K562 (cell line): ENCODE results near the gene ITPR2. TPM values are rescaled to one million over a fixed set of nuclear protein-coding genes. Genes with fewer than 3 reads are reported as not detected.
"Not testable (repeated sequence)": the region's sequence is repeated elsewhere in the genome, so short reads cannot be mapped to it uniquely, and the experiment has no call there.

Experiments
- ATAC-seq: fragments of 200-7000 bp; cut with Tn5 transposase; 3 replicates; pipeline ENCODE4 v1.9.1; 2020; ENCODE audit warnings: moderate library complexity
- BruUV-seq: library from RNA; stranded (reverse); fragments of 400-500 nt; replicated peaks from 2 replicates; lab custom pipeline; 2021; lab: Mats Ljungman, UMichigan
- CTCF ChIA-PET: fragments of 300-600 bp; formaldehyde crosslinking; extraction: SDS; loops from one replicate; lab custom pipeline; 2021; ENCODE audit warnings: low intra/inter-chr PET ratio; lab: Yijun Ruan, JAX
- POLR2A ChIA-PET: fragments of 300-600, 350-650 bp; sonication (Branson Sonifier 250); formaldehyde crosslinking; extraction: SDS; loops from one replicate; lab custom pipeline; 2021; ENCODE audit warnings: antibody characterized with exemption, inconsistent platforms; lab: Yijun Ruan, JAX
- DNase-seq, 4 experiments: peaks; one replicate each; pipeline versions ENCODE4 v3.0.0 to v3.0.0-alpha.2; 2011 to 2018; ENCODE audit warnings: low spot score in 3 of 4, mixed read lengths in 3 of 4; ENCODE audit errors: extremely low read depth in 1 of 4
- FAIRE-seq: peaks from 2 replicates; lab custom pipeline; 2011; peaks lifted over from hg19 to GRCh38; lab: Jason Lieb, UNC
- H2AFZ ChIP-seq: 2 replicates; pipeline ENCODE4 v1.6.0; 2011; ENCODE audit warnings: low read depth, low read length, control low read depth, inconsistent platforms
- H3K27ac ChIP-seq: fragments of 200-600 bp; 3 replicates; pipeline ENCODE4 v1.8.0; 2011; ENCODE audit warnings: low read depth, mild to moderate bottlenecking, control low read depth, inconsistent platforms, low read length, moderate library complexity, mixed read lengths; ENCODE audit errors: extremely low read depth
- H3K27me3 ChIP-seq, 2 experiments: fragments of 300-600 bp in 1 of 2; 2 replicates in 1 of 2; 3 replicates in 1 of 2; pipeline versions ENCODE4 v1.6.0 to v1.8.0; 2011; ENCODE audit warnings: inconsistent platforms in 2 of 2, low read length in 2 of 2, mild to moderate bottlenecking in 1 of 2, mixed read lengths in 1 of 2, moderate library complexity in 1 of 2; ENCODE audit not compliant: control insufficient read depth in 2 of 2, insufficient read depth in 2 of 2
- H3K36me3 ChIP-seq: fragments of 300-600 bp; 3 replicates; pipeline ENCODE4 v1.8.0; 2011; ENCODE audit warnings: mild to moderate bottlenecking, low read length, inconsistent platforms; ENCODE audit not compliant: control insufficient read depth, insufficient read depth
- H3K4me1 ChIP-seq, 2 experiments: fragments of 200-600 bp in 1 of 2; replicated peaks in 1 of 2; 2 replicates in 1 of 2; 3 replicates in 1 of 2; pipeline versions ENCODE4 v1.5.1 to v1.8.0; 2011; ENCODE audit warnings: inconsistent platforms in 2 of 2, low read length in 2 of 2, mild to moderate bottlenecking in 1 of 2, mixed read lengths in 1 of 2, moderate library complexity in 1 of 2; ENCODE audit not compliant: control insufficient read depth in 2 of 2, insufficient read depth in 2 of 2
- H3K4me2 ChIP-seq: 2 replicates; pipeline ENCODE4 v1.6.1; 2011; ENCODE audit warnings: low read length, control low read depth, inconsistent platforms, mixed read lengths; ENCODE audit not compliant: insufficient read depth
- H3K4me3 ChIP-seq: fragments of 200-600 bp; sonication (generic), shearing (Covaris generic); 2 replicates; pipeline ENCODE4 v1.5.1; 2016; ENCODE audit warnings: control low read depth, inconsistent platforms
- H3K79me2 ChIP-seq: fragments of 200-600 bp; 3 replicates; pipeline ENCODE4 v1.8.0; 2011; ENCODE audit warnings: low read length, inconsistent platforms; ENCODE audit not compliant: control insufficient read depth, insufficient read depth
- H3K9ac ChIP-seq, 2 experiments: 2 replicates each; pipeline versions ENCODE4 v1.6.0 to v1.6.1; 2011; ENCODE audit warnings: low read depth in 2 of 2, low read length in 2 of 2, control low read depth in 1 of 2, inconsistent platforms in 1 of 2, mild to moderate bottlenecking in 1 of 2, mixed read lengths in 1 of 2; ENCODE audit not compliant: insufficient read depth in 1 of 2
- H3K9me1 ChIP-seq: one replicate; pipeline ENCODE4 v1.6.0; 2011; ENCODE audit warnings: inconsistent platforms, mild to moderate bottlenecking, low read length, moderate library complexity; ENCODE audit not compliant: control insufficient read depth, insufficient read depth
- H3K9me3 ChIP-seq: replicated peaks from 2 replicates; pipeline ENCODE4 v1.5.1; 2011; ENCODE audit warnings: low read depth, low read length, inconsistent platforms; ENCODE audit not compliant: control insufficient read depth, insufficient read depth
- H4K20me1 ChIP-seq: replicated peaks from 2 replicates; pipeline ENCODE4 v1.6.1; 2011; ENCODE audit warnings: low read length, inconsistent platforms, mixed read lengths; ENCODE audit not compliant: control insufficient read depth, insufficient read depth
- U2AF1 ChIP-seq: fragments of 200-400 bp; formaldehyde crosslinking; optimal IDR thresholded peaks from 2 replicates; pipeline ENCODE3; 2017; ENCODE audit warnings: mild to moderate bottlenecking, low read depth, low read length, moderate library complexity
- in situ Hi-C: fragments of 300-500 bp; cut with MboI; formaldehyde crosslinking; loops from 4 replicates; pipeline ENCODE4 v1.15.0; 2018; ENCODE audit warnings: inconsistent platforms, mixed read lengths
- intact Hi-C: fragments of 100-400 bp; cut with micrococcal nuclease; formaldehyde crosslinking; loops from 2 replicates; pipeline ENCODE4 v1.14.2; 2022
- polyA plus RNA-seq, 8 experiments: library from polyadenylated mRNA; depleted of rRNA in 4 of 8; stranded (reverse) in 5 of 8; unstranded in 3 of 8; fragments of >200 nt; fragmentation: Nextera tagmentation in 2 of 8; fragmentation: Illumina TruSeq in 1 of 8; extraction: Ambion mirVana in 2 of 8; extraction: Trizol in 1 of 8; gene quantifications; 2 replicates each; pipeline versions ENCODE4 v1.2.1 to v1.2.3, GENCODE V29; 2011 to 2014; ENCODE audit warnings: inconsistent platforms in 1 of 8, missing spikeins in 1 of 8
- total RNA-seq, 7 experiments: library from RNA; depleted of rRNA in 6 of 7; stranded (reverse); fragments of >200 nt in 6 of 7; fragmentation: Illumina TruSeq in 2 of 7; extraction: Trizol in 2 of 7; gene quantifications; 2 replicates each; pipeline versions ENCODE4 v1.2.1 to v1.2.3, GENCODE V29; 2011 to 2021; ENCODE audit warnings: low replicate concordance in 1 of 7
- TF ChIP-seq, protein P1 (sequence below): fragments of 250-450 bp; sonication (Bioruptor Pico); IDR thresholded peaks from 2 replicates; pipeline ENCODE4 v1.5.0; 2021; ENCODE audit warnings: mild to moderate bottlenecking, borderline replicate concordance
- TF ChIP-seq, protein P2 (sequence below): fragments of 250-450 bp; sonication (Bioruptor Pico); IDR thresholded peaks from 2 replicates; pipeline ENCODE4 v1.4.0; 2020; ENCODE audit warnings: mild to moderate bottlenecking, moderate library complexity

ITPR2 gene
- total and polyA plus RNA-seq, 9 of the 15 experiments (the other 6 are each of a cell fraction or from before 2014, with no cell fraction given): 0.21 to 3.3 (median 0.95) TPM

DNA sequence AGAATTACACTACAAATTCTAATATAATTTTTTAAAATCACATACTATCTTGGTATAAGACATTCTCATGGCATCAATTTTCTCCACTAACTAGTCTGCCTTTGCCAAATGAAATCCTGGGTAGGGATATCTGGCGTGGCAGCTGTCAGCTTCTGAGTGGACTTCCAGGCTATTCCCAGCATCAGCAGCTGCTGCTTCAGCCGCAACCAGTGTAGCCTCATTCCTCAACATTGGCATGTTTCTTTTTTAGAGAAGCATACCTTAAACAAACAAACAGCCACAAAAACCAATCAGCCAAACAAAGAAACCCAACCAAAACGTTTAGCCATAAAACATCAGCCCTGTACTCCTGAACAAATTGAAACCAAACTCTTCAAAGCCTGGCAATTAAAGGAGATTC is 401.8 kb downstream of the ITPR2 start (continued):
- TF ChIP-seq, protein P1, sequence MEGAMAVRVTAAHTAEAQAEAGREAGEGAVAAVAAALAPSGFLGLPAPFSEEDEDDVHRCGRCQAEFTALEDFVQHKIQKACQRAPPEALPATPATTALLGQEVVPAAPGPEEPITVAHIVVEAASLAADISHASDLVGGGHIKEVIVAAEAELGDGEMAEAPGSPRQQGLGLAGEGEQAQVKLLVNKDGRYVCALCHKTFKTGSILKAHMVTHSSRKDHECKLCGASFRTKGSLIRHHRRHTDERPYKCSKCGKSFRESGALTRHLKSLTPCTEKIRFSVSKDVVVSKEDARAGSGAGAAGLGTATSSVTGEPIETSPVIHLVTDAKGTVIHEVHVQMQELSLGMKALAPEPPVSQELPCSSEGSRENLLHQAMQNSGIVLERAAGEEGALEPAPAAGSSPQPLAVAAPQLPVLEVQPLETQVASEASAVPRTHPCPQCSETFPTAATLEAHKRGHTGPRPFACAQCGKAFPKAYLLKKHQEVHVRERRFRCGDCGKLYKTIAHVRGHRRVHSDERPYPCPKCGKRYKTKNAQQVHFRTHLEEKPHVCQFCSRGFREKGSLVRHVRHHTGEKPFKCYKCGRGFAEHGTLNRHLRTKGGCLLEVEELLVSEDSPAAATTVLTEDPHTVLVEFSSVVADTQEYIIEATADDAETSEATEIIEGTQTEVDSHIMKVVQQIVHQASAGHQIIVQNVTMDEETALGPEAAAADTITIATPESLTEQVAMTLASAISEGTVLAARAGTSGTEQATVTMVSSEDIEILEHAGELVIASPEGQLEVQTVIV (CRISPR knock-in tag): no peak
- TF ChIP-seq, protein P2, sequence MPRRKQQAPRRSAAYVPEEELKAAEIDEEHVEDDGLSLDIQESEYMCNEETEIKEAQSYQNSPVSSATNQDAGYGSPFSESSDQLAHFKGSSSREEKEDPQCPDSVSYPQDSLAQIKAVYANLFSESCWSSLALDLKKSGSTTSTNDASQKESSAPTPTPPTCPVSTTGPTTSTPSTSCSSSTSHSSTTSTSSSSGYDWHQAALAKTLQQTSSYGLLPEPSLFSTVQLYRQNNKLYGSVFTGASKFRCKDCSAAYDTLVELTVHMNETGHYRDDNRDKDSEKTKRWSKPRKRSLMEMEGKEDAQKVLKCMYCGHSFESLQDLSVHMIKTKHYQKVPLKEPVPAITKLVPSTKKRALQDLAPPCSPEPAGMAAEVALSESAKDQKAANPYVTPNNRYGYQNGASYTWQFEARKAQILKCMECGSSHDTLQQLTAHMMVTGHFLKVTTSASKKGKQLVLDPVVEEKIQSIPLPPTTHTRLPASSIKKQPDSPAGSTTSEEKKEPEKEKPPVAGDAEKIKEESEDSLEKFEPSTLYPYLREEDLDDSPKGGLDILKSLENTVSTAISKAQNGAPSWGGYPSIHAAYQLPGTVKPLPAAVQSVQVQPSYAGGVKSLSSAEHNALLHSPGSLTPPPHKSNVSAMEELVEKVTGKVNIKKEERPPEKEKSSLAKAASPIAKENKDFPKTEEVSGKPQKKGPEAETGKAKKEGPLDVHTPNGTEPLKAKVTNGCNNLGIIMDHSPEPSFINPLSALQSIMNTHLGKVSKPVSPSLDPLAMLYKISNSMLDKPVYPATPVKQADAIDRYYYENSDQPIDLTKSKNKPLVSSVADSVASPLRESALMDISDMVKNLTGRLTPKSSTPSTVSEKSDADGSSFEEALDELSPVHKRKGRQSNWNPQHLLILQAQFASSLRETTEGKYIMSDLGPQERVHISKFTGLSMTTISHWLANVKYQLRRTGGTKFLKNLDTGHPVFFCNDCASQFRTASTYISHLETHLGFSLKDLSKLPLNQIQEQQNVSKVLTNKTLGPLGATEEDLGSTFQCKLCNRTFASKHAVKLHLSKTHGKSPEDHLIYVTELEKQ (CRISPR knock-in tag): no peak
- no peak for TF ChIP-seq U2AF1

DNA sequence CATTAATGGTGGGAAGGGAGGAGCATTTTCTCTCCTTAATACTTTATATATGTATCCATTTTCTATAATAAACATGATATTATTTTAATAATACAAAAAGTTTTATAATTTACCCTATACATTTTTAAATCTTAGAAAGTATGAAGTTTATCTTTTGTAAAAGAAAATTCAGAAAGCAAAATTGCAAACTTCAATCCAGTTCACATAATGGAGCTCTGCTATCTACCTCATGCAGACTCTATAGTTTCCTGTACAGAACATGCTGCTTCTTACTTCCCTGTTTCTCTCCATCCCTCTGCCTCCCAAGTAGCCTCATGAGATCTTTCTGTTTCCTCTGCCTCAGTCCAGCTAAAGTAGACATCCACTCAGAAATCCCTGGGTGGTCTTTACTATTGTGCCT is 402.4 kb downstream of the ITPR2 start:
- H3K27ac ChIP-seq, CTCF ChIA-PET, H3K79me2 ChIP-seq, H3K36me3 ChIP-seq, H3K9ac ChIP-seq, FAIRE-seq, H3K4me2 ChIP-seq, H2AFZ ChIP-seq, H3K9me3 ChIP-seq, DNase-seq, H3K4me1 ChIP-seq, BruUV-seq, H3K27me3 ChIP-seq, H3K9me1 ChIP-seq, in situ Hi-C loops, H4K20me1 ChIP-seq, ATAC-seq, POLR2A ChIA-PET, H3K4me3 ChIP-seq: not testable (repeated sequence)
- intact Hi-C loops: loop anchor here (5.0 kb wide), 1 partner anchor 222 kb away; no protein-coding TSS in a partner anchor
